Upper lobe of left lung (tissue), 4 donors: ENCODE results near the gene DAZAP1.

Experiments used
- CTCF ChIP-seq, 6 experiments: fragments of 450-650 bp in 4 of 6; fragments of 200-600 bp in 2 of 6; sonication (generic) in 2 of 6; IDR thresholded peaks; one replicate each; pipeline ENCODE4 v1.5.1; 2016 to 2019; ENCODE audit warnings: antibody characterized with exemption in 6 of 6
- EP300 ChIP-seq, 4 donors: sonication (generic); formaldehyde crosslinking; IDR thresholded peaks; one replicate each; pipeline ENCODE4 v1.5.1; 2017; ENCODE audit warnings: antibody characterized with exemption in 4 of 4, control low read depth in 2 of 4
- POLR2A ChIP-seq, 4 donors: fragments of 450-650 bp; IDR thresholded peaks; one replicate each; pipeline ENCODE4 v1.5.1; 2016 to 2017; ENCODE audit warnings: antibody characterized with exemption in 4 of 4, mild to moderate bottlenecking in 2 of 4

- TF ChIP-seq CTCF (IDR thresholded peaks at IDR 0.05) (no peak), EP300 (IDR thresholded peaks at IDR 0.05) (no peak), POLR2A (IDR thresholded peaks at IDR 0.05) (no peak)
Measured at GRCh38 chr19:1456121-1456900, 48.9 kb downstream of the DAZAP1 start.
